Osteoblast (primary cell): ENCODE results near the gene TNFRSF4. TPM values are rescaled to one million over a fixed set of nuclear protein-coding genes. Genes with fewer than 3 reads are reported as not detected.

Experiments used
- DNase-seq: peaks from one replicate; pipeline ENCODE4 v3.0.0; 2011; ENCODE audit warnings: low spot score, mixed read lengths; ENCODE audit not compliant: insufficient read length; ENCODE audit errors: missing footprints
- H2AFZ ChIP-seq: 2 replicates; pipeline ENCODE4 v1.6.0; 2011; ENCODE audit warnings: mild to moderate bottlenecking, low read length
- H3K27ac ChIP-seq: 2 replicates; pipeline ENCODE4 v1.5.1; 2011; ENCODE audit warnings: mild to moderate bottlenecking, low read depth, low read length, moderate library complexity
- H3K27me3 ChIP-seq: 2 replicates; pipeline ENCODE4 v1.6.0; 2012; ENCODE audit warnings: mild to moderate bottlenecking, control low read depth, inconsistent platforms, low read length, moderate library complexity; ENCODE audit not compliant: insufficient read depth
- H3K36me3 ChIP-seq: 2 replicates; pipeline ENCODE4 v1.5.1; 2011; ENCODE audit warnings: mild to moderate bottlenecking, low read length, control low read depth, moderate library complexity; ENCODE audit not compliant: insufficient read depth
- H3K4me1 ChIP-seq: 2 replicates; pipeline ENCODE4 v1.5.1; 2011; ENCODE audit warnings: mild to moderate bottlenecking, low read length, control low read depth, moderate library complexity; ENCODE audit not compliant: insufficient read depth
- H3K4me2 ChIP-seq: 2 replicates; pipeline ENCODE4 v1.6.0; 2011; ENCODE audit warnings: mild to moderate bottlenecking, low read length; ENCODE audit not compliant: insufficient read depth
- H3K4me3 ChIP-seq: fragments of 200-600 bp; sonication (generic); 3 replicates; pipeline ENCODE4 v1.5.1; 2012; ENCODE audit warnings: mild to moderate bottlenecking, low read length, inconsistent platforms; ENCODE audit not compliant: insufficient read depth
- H3K79me2 ChIP-seq: 2 replicates; pipeline ENCODE4 v1.6.0; 2012; ENCODE audit warnings: mild to moderate bottlenecking, low read length, control low read depth, inconsistent platforms; ENCODE audit not compliant: insufficient read depth
- H3K9me3 ChIP-seq: 2 replicates; pipeline ENCODE4 v1.5.1; 2011; ENCODE audit warnings: low read depth, low read length, control low read depth
- H4K20me1 ChIP-seq: 2 replicates; pipeline ENCODE4 v1.6.0; 2012; ENCODE audit warnings: mild to moderate bottlenecking, low read length, control low read depth; ENCODE audit not compliant: insufficient read depth
- CTCF ChIP-seq: IDR thresholded peaks from 2 replicates; pipeline ENCODE4 v1.5.1; 2011; ENCODE audit warnings: mild to moderate bottlenecking, low read depth, low read length, moderate library complexity; ENCODE audit errors: extremely low read depth
- total RNA-seq: library from RNA; depleted of rRNA; stranded (reverse); fragments of >200 nt; gene quantifications from 2 replicates; pipeline ENCODE4 v1.2.3, GENCODE V29; 2012

TNFRSF4 gene
- total RNA-seq, 1 donor = under 0.01 TPM

GRCh38 chr1:1218524-1219200 lies 4.7 kb upstream of the TNFRSF4 start:
- Histone ChIP-seq H4K20me1 (peaks cover 16% of the 10 kb centered on the region), H3K9me3 (no peaks in the 10 kb centered on the region), H3K79me2 (peaks cover 4% of the 10 kb centered on the region), H3K27me3 (no peaks in the 10 kb centered on the region), H3K4me1 (no peaks in the 10 kb centered on the region), H3K36me3 (peaks cover 27% of the 10 kb centered on the region), H3K4me2 (no peak overlapping the region), H3K27ac (no peak overlapping the region), H2AFZ (no peak overlapping the region), H3K4me3 (no peak overlapping the region)
- TF ChIP-seq CTCF = no peak
- no peak for DNase-seq

GRCh38 chr1:1217621-1218523 lies 3.9 kb upstream of the TNFRSF4 start:
- peaks cover 10% of the 10 kb centered on the region for H4K20me1 ChIP-seq
- H3K4me2 ChIP-seq = no peak overlapping the region
- no peak overlapping the region for H2AFZ ChIP-seq
- no peaks in the 10 kb centered on the region for H3K9me3 ChIP-seq
- H3K36me3 ChIP-seq = peaks cover 21% of the 10 kb centered on the region
- no peaks in the 10 kb centered on the region for H3K27me3 ChIP-seq
- DNase-seq = peak; percentile 97
- no peak for TF ChIP-seq CTCF
- no peak overlapping the region for H3K27ac ChIP-seq
- peaks cover 1% of the 10 kb centered on the region for H3K79me2 ChIP-seq
- H3K4me3 ChIP-seq = no peak overlapping the region
- no peaks in the 10 kb centered on the region for H3K4me1 ChIP-seq

- no peak overlapping the region for H3K27ac ChIP-seq
- TF ChIP-seq CTCF = no peak
- H3K36me3 ChIP-seq = peaks cover 14% of the 10 kb centered on the region
- peaks cover 8% of the 10 kb centered on the region for H4K20me1 ChIP-seq
- H3K79me2 ChIP-seq = no peaks in the 10 kb centered on the region
- no peak overlapping the region for H3K4me2 ChIP-seq
- no peak for DNase-seq
- H2AFZ ChIP-seq = no peak overlapping the region
- H3K9me3 ChIP-seq = no peaks in the 10 kb centered on the region
- no peak overlapping the region for H3K4me3 ChIP-seq
- no peaks in the 10 kb centered on the region for H3K4me1 ChIP-seq
- H3K27me3 ChIP-seq = no peaks in the 10 kb centered on the region
Observed at GRCh38 chr1:1216770-1217620, 3.0 kb upstream of the TNFRSF4 start.
